ENCODE data around the gene UNC45B.
"Not testable (repeated sequence)": the region's sequence is repeated elsewhere in the genome, so short reads cannot be mapped to it uniquely, and the experiment has no call there.

UNC45B gene

DNA sequence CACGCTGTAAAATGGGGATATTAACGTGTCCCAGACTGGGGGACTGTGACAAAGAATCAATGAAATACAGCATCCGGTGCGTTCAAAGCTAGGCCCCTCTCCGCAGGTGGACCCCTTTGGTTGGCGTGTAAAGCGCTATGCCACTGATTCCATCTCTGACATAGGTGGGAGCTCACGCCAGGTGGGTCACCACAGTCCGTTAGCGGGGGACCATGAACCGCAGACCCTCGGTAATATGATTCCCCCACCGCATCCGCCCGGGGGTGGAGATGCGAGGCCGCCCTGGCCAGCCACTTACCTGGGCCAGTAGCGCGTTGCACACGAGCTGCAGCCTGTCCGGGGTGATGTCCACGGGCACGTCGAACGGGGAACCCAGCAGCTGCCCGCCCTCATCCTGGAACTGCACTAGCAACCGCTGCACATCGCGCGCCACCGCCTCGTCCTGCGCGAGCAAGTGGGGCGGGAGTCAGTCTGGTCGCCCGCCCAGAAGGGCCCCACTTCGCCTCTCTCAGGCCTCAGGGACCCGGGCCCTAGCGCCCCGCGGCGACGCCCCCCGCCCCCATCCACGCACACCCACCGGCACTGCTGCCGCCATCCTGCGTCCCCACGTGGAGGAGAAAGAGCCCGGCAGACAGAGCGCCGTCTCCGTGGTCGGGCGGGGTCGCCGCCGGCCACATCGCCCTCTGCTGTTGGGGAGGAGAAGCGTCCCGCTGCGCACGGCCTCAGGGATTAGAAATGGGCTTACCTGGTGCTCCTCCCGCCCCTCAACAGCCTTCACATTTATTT, 5.7 kb upstream of the UNC45B start, which contains the start of gene NLE1:
Gene NLE1, minus strand, starts transcription at position 623 of the 786 bp plus-strand sequence. Its CDS starts 28 bp downstream, at position 595.
- DNase-seq (ENCODE audit: low spot score) = peak; percentile 96

DNA sequence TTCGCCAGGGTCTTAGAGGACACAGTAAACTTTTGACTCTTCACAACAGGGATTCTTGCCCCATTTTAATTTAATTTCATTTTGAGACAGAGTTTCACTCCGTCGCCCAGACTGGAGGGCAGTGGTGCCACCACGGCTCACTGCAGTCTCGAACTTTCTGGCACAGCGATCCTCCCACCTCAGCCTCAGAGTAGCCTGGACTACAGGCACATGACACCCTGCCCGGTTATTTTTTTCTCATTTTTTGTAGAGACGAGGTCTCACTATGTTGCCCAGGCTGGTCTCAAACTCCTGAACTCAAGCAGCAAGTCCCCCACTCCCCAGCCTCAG, 5.2 kb upstream of the UNC45B start:
- no peak for DNase-seq (ENCODE audit: low spot score)

DNA sequence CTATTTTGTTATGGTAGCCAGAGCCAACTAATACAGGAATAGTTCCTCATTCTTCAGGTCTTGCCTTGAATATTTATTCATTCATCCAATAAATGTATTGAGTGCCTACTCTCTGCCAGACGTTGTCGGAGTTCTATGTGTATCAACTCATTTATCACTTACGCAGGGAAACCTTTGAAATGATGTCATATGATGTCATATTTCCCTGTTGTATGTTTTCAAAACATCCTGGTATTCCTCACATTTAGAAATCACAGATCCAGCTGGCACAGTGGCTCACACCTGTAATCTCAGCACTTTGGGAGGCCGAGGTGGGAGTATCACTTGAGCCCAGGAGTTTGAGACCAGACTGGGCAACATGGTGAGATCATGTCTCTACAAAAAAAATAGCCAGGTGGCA, 2.8 kb upstream of the UNC45B start:
- no peak for DNase-seq (ENCODE audit: low spot score)

DNA sequence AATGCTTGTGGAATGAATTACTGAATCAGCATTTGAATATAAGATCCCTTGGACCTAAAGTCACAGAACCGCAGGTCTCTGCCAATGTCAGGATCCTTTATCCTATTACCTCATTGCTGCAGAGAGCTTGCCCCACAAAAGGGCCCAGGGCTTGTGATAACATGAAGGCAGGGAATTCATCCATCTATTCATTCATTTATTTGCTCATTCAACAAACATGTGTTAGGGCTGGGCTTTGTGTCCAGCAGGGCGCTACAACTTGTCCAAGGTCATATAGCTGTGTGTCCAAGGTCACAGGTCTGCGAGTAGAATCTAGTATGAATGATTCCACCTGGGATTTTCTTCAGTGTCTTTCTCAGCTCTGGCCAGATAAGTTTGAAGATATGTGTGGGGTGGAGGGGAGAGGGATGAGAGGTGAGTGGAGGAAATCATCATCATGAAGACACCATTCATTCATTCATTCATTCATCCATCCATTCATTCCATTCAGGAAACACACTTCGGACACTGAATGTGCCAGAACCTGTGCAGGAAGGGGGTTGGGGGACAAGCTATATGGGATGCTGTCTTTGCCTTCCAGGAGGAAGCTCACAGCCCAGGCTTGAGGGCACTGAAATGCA, 1.3 kb upstream of the UNC45B start:
- no peak for DNase-seq (ENCODE audit: low spot score)

DNA sequence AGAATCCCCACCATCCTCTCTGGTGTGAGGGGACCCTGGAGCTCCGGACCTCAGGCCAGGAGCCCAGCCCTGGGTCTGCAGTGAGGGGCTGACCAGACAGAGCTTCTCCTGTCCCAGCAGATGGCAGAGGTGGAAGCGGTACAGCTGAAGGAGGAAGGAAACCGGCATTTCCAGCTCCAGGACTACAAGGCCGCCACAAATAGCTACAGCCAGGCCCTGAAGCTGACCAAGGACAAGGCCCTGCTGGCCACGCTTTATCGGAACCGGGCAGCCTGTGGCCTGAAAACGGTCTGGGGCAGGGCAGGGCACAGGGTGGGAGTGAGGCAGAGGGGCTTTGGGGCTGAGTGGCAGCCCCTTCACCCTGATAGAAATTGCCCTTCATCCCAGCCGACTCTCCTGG, 527 bp downstream of the UNC45B start:
- no peak for DNase-seq (ENCODE audit: low spot score)

DNA sequence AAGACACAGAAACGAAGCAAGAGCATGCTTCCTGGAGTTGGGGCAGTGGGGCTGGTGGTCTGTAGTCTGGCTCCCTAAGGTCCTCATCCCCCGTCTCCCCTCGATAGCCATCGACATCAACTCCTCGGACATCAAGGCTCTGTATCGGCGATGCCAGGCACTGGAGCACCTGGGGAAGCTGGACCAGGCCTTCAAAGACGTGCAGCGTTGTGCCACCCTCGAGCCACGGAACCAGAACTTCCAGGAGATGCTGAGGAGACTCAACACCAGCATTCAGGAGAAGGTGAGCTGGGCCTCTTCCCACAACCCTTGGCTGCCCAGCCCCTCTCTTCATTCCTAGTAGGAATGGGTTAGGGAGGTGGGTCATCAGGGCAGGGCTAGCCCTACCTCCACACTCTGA, 2.3 kb downstream of the UNC45B start:
- no peak for DNase-seq (ENCODE audit: low spot score)

DNA sequence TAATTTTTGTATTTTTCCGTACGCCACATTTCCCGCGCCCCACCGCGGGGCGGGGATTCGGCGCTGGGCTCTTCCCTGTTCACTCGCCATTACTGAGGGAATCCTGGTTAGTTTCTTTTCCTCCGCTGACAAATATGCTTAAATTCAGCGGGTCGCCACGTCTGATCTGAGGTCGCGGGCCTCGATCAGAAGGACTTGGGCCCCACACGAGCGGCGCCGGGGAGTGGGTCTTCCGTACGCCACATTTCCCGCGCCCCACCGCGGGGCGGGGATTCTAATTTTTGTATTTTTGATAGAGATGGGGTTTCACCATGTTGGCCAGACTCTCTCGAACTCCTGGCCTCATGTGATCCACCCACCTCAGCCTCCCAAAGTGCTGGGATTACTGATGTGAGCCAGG, 3.5 kb downstream of the UNC45B start:
- DNase-seq (ENCODE audit: low spot score) = not testable (repeated sequence)

DNA sequence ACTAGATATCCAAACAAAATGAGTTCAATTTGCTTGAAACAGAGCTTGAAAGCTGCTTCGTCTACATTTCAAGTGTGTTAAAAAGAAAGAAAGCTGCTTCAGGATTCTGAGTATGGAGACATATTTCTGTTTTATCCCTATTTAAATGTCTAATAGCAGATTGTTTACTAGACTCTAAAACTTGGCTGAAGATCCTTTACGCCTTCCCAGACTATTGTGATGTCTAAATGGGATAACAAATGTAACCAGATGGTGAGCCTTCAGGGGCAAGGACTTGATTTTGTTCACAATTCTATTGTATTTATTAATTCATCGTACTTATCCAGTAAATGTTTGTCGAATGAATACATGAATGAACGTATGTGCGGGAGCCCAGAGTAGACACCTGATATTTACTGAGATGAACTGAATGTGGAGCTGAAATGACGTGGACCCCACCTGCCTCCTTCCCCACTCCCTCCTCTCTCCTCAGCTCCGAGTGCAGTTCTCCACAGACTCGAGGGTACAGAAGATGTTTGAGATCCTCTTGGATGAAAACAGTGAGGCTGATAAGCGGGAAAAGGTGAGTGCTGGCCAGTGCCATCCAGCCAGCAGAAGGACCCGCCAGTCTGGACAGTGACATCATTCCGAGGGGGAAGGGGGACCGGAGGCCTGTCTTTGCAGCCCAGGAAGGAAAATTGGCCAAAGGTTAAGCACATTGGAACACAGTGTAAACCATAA, 5.0 kb downstream of the UNC45B start:
- DNase-seq (ENCODE audit: low spot score) = no peak

DNA sequence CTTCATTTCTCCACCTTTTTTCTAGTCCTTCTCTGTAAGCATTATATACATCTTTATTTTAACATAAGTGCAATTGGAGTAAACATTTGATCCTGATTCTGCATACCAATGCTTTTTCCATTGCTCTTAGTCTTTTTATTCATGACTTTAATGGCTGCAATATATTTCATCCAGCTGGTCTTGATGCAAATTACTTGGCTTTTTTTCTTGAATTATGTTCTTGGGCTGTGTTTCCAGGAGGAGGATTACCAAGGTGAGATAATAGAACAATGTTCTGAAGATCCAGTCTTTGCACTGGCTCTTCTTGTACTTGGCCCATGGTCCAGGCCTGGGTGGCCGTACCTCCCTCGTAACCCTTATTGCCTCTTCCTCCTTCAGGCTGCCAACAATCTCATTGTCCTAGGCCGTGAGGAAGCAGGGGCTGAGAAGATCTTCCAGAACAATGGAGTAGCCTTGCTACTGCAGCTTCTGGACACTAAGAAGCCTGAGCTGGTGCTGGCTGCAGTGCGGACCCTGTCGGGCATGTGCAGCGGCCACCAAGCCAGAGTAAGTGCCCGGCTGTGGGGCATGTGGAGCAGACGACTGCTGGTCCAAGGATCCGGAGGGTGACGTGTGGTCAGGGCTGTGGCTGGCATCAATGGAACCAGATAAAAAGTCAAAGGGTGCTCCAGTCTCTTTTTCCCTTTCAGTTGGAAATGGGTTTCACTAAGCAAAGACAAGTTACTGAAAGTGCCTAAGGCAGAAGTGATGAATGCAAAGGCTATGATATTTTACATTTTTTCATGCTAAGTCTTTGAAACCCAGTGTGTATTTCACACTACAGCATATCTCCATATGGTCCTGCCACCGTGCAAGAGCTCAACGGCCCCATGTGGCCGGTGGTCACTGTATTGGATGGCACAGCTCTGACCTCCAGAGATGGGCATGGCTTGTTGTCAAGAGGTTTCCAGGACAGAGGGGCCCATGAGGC, 6.9 kb downstream of the UNC45B start:
- DNase-seq (ENCODE audit: low spot score) = no peak

DNA sequence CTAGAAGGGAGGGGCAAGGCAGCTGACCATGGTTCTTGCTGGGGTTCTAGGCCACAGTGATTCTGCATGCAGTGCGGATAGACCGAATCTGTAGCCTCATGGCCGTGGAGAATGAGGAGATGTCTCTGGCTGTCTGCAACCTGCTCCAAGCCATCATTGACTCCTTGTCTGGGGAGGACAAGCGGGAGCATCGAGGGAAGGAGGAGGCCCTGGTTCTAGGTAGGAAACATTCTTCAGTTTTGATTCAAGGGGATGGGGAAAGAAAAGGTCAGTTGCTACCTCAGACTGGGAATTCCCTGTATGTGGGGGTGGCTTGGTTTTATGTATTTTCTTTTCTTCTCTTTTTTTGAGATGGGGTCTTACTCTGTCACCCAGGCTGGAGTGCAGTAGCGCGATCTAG, 7.6 kb downstream of the UNC45B start:
- no peak for DNase-seq (ENCODE audit: low spot score)

DNA sequence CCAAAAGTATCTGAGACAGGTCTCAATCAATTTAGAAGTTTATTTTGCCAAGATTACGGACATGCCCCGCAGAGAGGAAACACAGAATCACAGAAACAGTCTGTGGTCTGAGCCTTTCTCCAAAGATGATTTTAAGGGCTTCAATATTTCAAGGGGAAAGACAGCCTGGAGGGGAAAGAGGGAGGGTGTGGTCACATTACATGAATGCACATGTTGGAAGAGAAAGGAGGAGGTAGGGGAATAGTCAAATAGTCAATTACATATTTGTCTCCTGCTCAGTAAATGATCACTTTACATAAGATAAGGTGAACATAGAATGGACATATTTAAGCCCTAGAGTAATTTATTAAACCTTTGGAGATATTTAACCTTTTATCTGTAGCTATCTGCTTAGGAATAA, 12.3 kb downstream of the UNC45B start:
- DNase-seq (ENCODE audit: low spot score) = no peak

DNA sequence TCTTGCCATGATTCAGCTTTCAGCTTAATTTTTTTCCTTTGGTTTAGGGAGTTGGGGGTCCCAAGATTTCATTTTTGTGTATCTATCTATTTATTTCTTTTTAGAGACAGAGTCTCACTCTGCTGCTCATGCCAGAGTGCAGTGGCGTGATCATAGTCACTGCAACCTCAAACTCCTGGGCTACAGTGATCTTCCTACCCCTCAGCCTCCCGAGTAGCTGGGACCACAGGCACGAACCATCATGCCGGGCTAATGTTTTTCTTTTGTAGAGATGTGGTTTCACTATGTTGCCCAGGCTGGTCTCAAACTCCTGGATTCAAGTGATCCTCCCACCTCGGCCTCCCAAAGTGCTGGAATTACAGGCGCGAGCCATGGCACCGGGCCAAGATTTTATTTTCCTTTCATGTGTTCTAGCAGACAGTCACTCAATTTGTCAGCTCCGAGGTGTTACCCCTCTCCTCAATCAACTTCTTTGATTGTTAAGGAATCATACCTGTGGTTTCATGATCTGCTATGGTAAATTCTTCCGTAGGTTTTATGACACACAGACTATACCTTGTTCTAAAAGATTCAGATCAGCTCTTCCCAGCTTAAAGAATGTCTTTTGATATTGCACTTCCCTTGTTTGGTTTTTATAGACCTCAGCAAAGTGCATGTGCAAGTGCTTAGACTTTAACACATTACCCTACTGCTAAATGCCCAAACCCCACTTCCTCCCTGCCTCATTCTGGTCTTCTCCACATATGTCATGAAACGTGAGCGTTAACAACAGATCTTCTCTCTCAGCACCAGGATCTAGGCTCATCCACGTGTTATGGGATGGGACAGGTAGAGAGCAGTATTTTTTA, 13.0 kb downstream of the UNC45B start:
- no peak for DNase-seq (ENCODE audit: low spot score)

DNA sequence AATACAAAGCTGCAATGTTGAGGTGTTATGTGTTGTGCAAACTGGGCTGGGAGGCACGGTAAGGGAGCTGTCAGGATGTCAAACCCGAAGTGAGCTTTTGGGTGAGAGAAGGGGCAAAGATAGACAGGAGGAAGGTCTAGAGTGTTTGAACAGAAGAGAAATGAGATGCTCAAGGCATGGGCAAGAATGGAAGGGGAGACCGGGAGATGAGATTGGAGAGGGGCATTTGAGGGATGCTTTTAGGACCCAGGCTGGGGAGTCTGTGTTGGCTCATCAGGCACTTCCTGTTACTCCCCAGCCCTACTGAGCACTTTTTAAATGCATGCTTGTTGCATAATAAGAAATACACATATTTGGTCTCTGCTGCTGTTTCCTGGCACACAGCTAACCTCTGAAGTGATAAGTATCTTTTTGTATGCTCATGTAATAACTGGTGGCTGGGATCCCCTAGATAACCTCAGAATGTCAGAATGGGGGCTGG, 13.7 kb downstream of the UNC45B start:
- DNase-seq (ENCODE audit: low spot score) = no peak

DNA sequence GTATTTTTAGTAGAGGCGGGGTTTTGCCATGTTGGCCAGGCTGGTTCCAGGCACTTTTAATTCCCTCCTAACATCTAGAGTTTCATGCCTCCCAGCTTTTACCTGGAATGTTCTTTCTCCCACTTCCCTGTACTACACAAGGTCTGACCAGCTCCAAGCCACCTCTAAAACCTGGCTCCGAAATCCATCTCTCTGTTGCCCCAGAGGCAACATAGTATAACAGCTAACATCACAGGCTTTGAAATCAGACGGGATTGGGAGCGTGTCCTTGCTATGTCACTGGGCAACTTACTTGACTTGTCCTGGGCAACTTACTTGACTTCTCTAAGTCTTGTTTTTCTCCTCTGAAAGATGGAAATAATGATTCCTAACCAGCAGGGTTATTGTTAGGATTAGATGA, 15.1 kb downstream of the UNC45B start:
- DNase-seq (ENCODE audit: low spot score) = no peak

DNA sequence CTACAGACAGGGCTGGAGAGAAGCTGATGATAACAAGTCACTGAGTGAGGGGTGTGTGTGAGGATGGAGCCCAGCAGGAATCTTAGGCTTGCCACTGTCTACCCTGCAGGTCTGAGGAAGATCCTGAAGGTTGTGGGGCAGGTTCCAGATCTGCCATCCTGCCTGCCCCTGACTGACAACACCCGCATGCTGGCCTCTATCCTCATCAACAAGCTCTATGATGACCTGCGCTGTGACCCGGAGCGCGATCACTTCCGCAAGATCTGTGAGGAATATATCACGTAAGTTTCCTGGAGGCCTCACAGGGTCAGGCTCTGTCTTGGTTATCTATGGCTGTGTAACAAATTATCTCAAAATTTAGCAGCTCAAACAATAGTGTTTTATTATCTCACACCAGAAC, 16.3 kb downstream of the UNC45B start:
- no peak for DNase-seq (ENCODE audit: low spot score)

DNA sequence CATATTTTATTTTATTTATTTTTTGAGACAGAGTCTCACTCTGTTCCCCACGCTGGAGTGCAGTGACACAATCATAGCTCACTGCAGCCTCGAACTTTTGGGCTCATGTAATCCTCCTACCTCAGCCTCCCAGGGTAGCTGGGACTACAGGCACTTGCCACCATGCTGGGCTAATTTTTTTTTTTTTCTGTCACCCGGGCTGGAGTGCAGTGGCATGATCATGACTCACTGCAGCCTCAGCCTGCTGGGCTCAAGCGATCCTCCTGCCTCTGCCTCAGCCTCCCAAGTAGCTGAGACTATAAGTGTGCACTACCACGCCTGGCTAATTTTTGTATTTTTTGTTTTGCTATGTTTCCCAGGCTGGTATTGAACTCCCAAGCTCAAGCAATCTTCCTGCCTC, 17.1 kb downstream of the UNC45B start:
- DNase-seq (ENCODE audit: low spot score) = no peak

DNA sequence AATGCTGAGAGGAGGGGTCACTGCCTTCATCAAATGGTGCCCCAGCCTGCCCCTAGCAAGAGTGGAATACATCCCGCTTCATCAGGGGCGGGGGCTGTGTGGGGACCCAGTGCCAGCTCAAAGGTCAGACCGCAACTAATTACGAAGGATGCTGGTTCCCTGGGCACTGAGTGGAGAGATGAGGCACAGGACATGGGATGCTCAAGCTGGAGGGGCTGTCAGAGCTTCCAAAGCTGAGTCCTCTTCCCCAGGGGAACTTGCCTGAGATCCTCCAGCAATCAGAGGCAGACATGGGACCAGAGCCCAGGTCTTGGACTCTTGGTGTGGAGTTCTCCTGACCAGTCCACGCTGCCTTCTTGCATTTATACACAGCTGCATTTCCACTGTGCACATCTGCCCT, 18.9 kb downstream of the UNC45B start:
- DNase-seq (ENCODE audit: low spot score) = no peak

DNA sequence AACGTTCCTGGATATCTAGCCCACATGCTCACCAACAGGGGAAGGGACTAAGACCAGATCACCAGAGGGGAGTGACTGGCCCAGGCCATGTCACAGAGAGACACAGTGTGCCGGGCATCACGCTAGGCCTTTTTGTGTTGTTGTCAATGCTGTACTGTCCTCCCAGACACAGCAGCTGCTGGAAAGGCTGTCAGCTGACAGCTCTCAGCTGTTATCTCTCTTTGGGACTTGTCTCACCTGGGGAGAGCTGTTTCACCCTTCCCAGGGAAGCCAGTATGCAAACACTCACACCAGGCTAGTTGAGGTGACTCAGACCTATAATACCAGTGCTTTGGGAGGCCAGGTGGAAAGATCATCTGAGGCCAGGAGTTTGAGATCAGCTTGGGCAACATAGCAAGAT, 19.4 kb downstream of the UNC45B start:
- no peak for DNase-seq (ENCODE audit: low spot score)

DNA sequence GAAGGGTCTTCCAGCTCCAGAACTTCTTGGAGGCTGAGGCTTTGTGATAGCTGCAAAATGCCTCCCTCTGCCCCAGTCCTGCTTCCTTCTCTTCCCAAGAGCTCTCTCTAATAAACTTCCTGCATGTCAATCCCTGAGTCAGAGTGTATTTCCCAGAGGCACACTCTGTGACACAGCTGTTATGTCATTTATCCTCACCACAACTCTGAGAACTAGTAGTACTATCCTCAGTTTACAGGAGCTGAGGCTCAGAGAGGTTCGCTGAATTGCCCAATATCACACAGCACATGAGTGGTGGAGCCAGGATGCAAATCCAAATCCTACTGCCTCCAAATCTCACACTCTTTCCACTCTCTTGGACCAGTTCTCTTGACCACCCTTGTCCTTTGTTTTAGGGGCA, 20.0 kb downstream of the UNC45B start:
- DNase-seq (ENCODE audit: low spot score) = no peak

DNA sequence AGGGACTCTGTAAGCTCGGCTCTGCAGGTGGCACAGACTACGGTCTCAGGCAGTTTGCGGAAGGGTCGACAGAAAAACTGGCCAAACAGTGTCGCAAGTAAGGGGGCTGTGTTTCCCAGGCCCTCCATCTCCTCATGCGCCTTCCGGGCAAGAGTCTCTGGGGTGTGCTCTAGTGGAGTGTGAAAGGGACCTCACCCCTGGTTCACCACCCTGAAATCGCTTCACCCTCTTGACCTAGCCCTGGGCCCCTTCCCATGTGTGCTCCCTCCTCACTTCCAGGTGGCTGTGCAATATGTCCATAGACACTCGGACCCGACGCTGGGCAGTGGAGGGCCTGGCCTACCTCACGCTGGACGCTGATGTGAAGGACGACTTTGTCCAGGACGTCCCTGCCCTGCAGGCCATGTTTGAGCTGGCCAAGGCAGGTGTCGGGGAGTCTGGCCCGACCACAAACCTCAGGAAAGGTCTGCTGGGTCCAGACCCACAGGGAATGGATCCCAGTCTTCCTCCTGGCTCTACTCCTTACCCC, 22.3 kb downstream of the UNC45B start:
- no peak for DNase-seq (ENCODE audit: low spot score)

All from ecto neural progenitor cell (in vitro differentiated cells).